ENCODE measurements around the gene EPB41L1.

GRCh38 chr20:36135159-36135558, 19.4 kb upstream of the EPB41L1 start:
- TF ChIP-seq CTCF (IDR thresholded peaks at IDR 0.05; ENCODE audit: insufficient read depth, low read length) (no peak), POLR2AphosphoS5 (IDR thresholded peaks at IDR 0.05; ENCODE audit: low read depth) (no peak), GABPA (IDR thresholded peaks at IDR 0.05; ENCODE audit: low read depth) (no peak)

Data from HL-60 (cell line).